ENCODE measurements around the gene PDIK1L. TPM values are rescaled to one million over a fixed set of nuclear protein-coding genes. Genes with fewer than 3 reads are reported as not detected.

PDIK1L gene
- total and polyA plus RNA-seq, 7 donors: 4.2 to 15.7 (median 5.0) TPM

- Histone ChIP-seq H3K36me3 (peaks cover 0 to 10% (median 0%) of the 10 kb centered on the region in 4 donors), H3K27ac (peak overlapping the region in 3 of 4 donors; percentile 78 to 85 (median 82)), H3K4me1 (peaks cover 0 to 21% (median 14%) of the 10 kb centered on the region in 4 donors), H3K27me3 (no peaks in the 10 kb centered on the region), H3K9me3 (no peaks in the 10 kb centered on the region), H3K4me3 (peak overlapping the region; percentile 84 to 93 (median 86))
- DNase-seq: no peak
- 56 to 73% methylated on average over 9 of the region's 9 CpGs for WGBS, 2 donors
- TF ChIP-seq POLR2A (IDR thresholded peaks at IDR 0.05): no peak
- no peak for TF ChIP-seq POLR2AphosphoS5 (IDR thresholded peaks at IDR 0.05)
- no peak for TF ChIP-seq EP300 (IDR thresholded peaks at IDR 0.05)
- intact Hi-C loops (cut with DNase I): no loop called here
Measured at GRCh38 chr1:26170472-26170821, 58.8 kb downstream of the PDIK1L start.

- TF ChIP-seq EP300 (IDR thresholded peaks at IDR 0.05) (no peak), POLR2AphosphoS5 (IDR thresholded peaks at IDR 0.05) (no peak), CTCF (IDR thresholded peaks at IDR 0.05) (no peak), POLR2A (IDR thresholded peaks at IDR 0.05) (no peak)
- no peak within 1 kb of the TSS for H3K27ac ChIP-seq
- H3K4me1 ChIP-seq: peaks cover 0 to 21% (median 14%) of the 10 kb centered on the region in 4 donors
- DNase-seq: no peak
- 94 to 96% methylated on average over 34 of the region's 34 CpGs for WGBS, 2 donors
- peaks cover 0 to 10% (median 0%) of the 10 kb centered on the region in 4 donors for H3K36me3 ChIP-seq
- peak within 1 kb of the TSS in 3 of 4 donors; percentile 84 to 93 (median 86) for H3K4me3 ChIP-seq
- intact Hi-C loops (cut with DNase I): no loop called here
- no peaks in the 10 kb centered on the region for H3K9me3 ChIP-seq
- H3K27me3 ChIP-seq: no peaks in the 10 kb centered on the region
Measured at GRCh38 chr1:26171084-26172072, 59.8 kb downstream of the PDIK1L start, which contains the start of gene ZNF593OS. Gene ZNF593OS (minus strand): TSS chr1:26171832. CDS start chr1:26171661, 171 bp downstream.

Other genes with a start within 250 kb of the PDIK1L start
- gene PAQR7, start 236.1 kb upstream of the PDIK1L start, total RNA-seq: 1 to 10 TPM; 4.3 to 9.4 (median 6.4) TPM
- 1 to 10 TPM in 2 of 3 donors, under 1 TPM in 1; 0.92 to 3.0 (median 1.2) TPM for gene PAQR7, start 236.1 kb upstream of the PDIK1L start, polyA plus RNA-seq
- gene STMN1, start 205.4 kb upstream of the PDIK1L start, total RNA-seq: 10 to 100 TPM; 30.7 to 37.5 (median 36.3) TPM
- gene STMN1, start 205.4 kb upstream of the PDIK1L start, polyA plus RNA-seq: 100 to 1,000 TPM in 1 of 3 donors, 10 to 100 TPM in 2; 61.3 to 175 (median 97.1) TPM
- gene PAFAH2, start 113.8 kb upstream of the PDIK1L start, total RNA-seq: 10 to 100 TPM in 2 of 4 donors, 1 to 10 TPM in 2; 6.7 to 12.2 (median 9.8) TPM
- 10 to 100 TPM; 19.2 to 36.1 (median 19.3) TPM for gene PAFAH2, start 113.8 kb upstream of the PDIK1L start, polyA plus RNA-seq
- 1 to 10 TPM in 3 of 4 donors, under 1 TPM in 1; 0.99 to 1.5 (median 1.1) TPM for gene EXTL1, start 90.0 kb upstream of the PDIK1L start, total RNA-seq
- under 1 TPM in 2 of 3 donors, not detected in 1; under 0.01 to 0.39 TPM for gene EXTL1, start 90.0 kb upstream of the PDIK1L start, polyA plus RNA-seq
- gene SLC30A2, start 65.7 kb upstream of the PDIK1L start, total RNA-seq: under 1 TPM in 1 of 4 donors, not detected in 3; 0.16 TPM
- gene SLC30A2, start 65.7 kb upstream of the PDIK1L start, polyA plus RNA-seq: under 1 TPM in 2 of 3 donors, not detected in 1; 0.07 to 0.92 TPM
- 1 to 10 TPM in 1 of 4 donors, under 1 TPM in 1, not detected in 2; 0.81 to 2.1 TPM for gene TRIM63, start 44.2 kb upstream of the PDIK1L start, total RNA-seq
- gene TRIM63, start 44.2 kb upstream of the PDIK1L start, polyA plus RNA-seq: 1 to 10 TPM in 1 of 3 donors, under 1 TPM in 2; 0.35 to 1.8 (median 0.46) TPM
- 1 to 10 TPM; 1.1 to 4.2 (median 2.2) TPM for gene FAM110D, start 47.3 kb downstream of the PDIK1L start, total RNA-seq
- gene FAM110D, start 47.3 kb downstream of the PDIK1L start, polyA plus RNA-seq: 1 to 10 TPM in 1 of 3 donors, under 1 TPM in 1, not detected in 1; 0.60 to 1.1 TPM
- not detected for gene C1orf232, start 57.1 kb downstream of the PDIK1L start, total RNA-seq
- not detected for gene C1orf232, start 57.1 kb downstream of the PDIK1L start, polyA plus RNA-seq
- gene ZNF593, start 58.1 kb downstream of the PDIK1L start, total RNA-seq: 10 to 100 TPM; 16.3 to 37.2 (median 32.1) TPM
- 100 to 1,000 TPM in 1 of 3 donors, 10 to 100 TPM in 2; 38.4 to 114 (median 61.3) TPM for gene ZNF593, start 58.1 kb downstream of the PDIK1L start, polyA plus RNA-seq
- not detected for gene ZNF593OS, start 60.0 kb downstream of the PDIK1L start, total RNA-seq
- under 1 TPM in 1 of 3 donors, not detected in 2; 0.13 TPM for gene ZNF593OS, start 60.0 kb downstream of the PDIK1L start, polyA plus RNA-seq
- 1 to 10 TPM in 2 of 4 donors, under 1 TPM in 1, not detected in 1; 0.82 to 4.7 (median 1.8) TPM for gene CNKSR1, start 65.7 kb downstream of the PDIK1L start, total RNA-seq
- 10 to 100 TPM; 13.8 to 29.0 (median 16.0) TPM for gene CNKSR1, start 65.7 kb downstream of the PDIK1L start, polyA plus RNA-seq
- not detected for gene CATSPER4, start 78.8 kb downstream of the PDIK1L start, total RNA-seq
- gene CATSPER4, start 78.8 kb downstream of the PDIK1L start, polyA plus RNA-seq: under 1 TPM in 1 of 3 donors, not detected in 2; 0.04 TPM
- gene CEP85, start 122.4 kb downstream of the PDIK1L start, total RNA-seq: 1 to 10 TPM; 1.9 to 5.4 (median 3.3) TPM
- 10 to 100 TPM in 1 of 3 donors, 1 to 10 TPM in 2; 2.4 to 12.9 (median 9.7) TPM for gene CEP85, start 122.4 kb downstream of the PDIK1L start, polyA plus RNA-seq
- 10 to 100 TPM; 32.9 to 41.5 (median 37.6) TPM for gene SH3BGRL3, start 168.3 kb downstream of the PDIK1L start, total RNA-seq
- 100 to 1,000 TPM; 303 to 575 (median 543) TPM for gene SH3BGRL3, start 168.3 kb downstream of the PDIK1L start, polyA plus RNA-seq
- 10 to 100 TPM in 3 of 4 donors, 1 to 10 TPM in 1; 9.8 to 17.7 (median 13.1) TPM for gene UBXN11, start 194.8 kb downstream of the PDIK1L start, total RNA-seq
- gene UBXN11, start 194.8 kb downstream of the PDIK1L start, polyA plus RNA-seq: 10 to 100 TPM in 1 of 3 donors, 1 to 10 TPM in 2; 3.0 to 22.7 (median 4.2) TPM
- gene CD52, start 206.1 kb downstream of the PDIK1L start, total RNA-seq: 1 to 10 TPM in 2 of 4 donors, not detected in 2; 1.6 to 5.7 TPM
- 100 to 1,000 TPM in 1 of 3 donors, 10 to 100 TPM in 2; 19.8 to 556 (median 41.4) TPM for gene CD52, start 206.1 kb downstream of the PDIK1L start, polyA plus RNA-seq
- 1 to 10 TPM in 1 of 4 donors, under 1 TPM in 1, not detected in 2; 0.55 to 1.8 TPM for gene CRYBG2, start 242.3 kb downstream of the PDIK1L start, total RNA-seq
- 10 to 100 TPM; 13.8 to 21.0 (median 19.9) TPM for gene CRYBG2, start 242.3 kb downstream of the PDIK1L start, polyA plus RNA-seq